SK-N-MC (cell line): ENCODE measurements around the gene SDF4.

Experiments used
- EZH2 ChIP-seq: fragments of 200-600 bp; sonication (generic); IDR thresholded peaks from one replicate; pipeline ENCODE4 v1.6.1; 2017; ENCODE audit warnings: antibody characterized with exemption
- POLR2AphosphoS5 ChIP-seq: IDR thresholded peaks from 2 replicates; pipeline ENCODE4 v1.6.1; 2012; ENCODE audit warnings: mild to moderate bottlenecking, low read depth, low read length, borderline replicate concordance

DNA sequence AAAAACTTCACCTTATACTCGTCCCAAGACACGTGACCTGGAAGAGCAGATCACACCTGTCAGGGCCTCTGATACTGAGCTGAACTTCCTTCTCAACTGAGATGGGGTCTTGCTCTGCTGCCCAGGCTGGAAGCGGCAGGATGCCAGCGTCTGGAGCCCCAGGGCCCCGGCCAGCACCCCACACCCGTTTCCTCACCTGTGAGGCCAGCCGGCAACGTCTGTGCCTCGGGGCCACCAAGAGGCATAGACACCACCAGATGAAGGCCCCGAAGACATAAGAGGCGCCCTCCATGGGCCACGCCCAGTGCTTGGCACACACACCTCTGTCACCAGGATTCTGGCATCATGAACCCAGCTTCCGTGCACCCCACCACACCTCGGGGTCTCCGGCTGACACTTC, 8.5 kb downstream of the SDF4 start:
- TF ChIP-seq EZH2 (no peak), POLR2AphosphoS5 (no peak)
